HUES64 (cell line): ENCODE data around the gene KLHL15.

Experiments
- H3K27ac ChIP-seq: 2 replicates; pipeline ENCODE4 v1.7.0; 2013; ENCODE audit warnings: low read depth, low read length, inconsistent platforms
- H3K27me3 ChIP-seq: 2 replicates; pipeline ENCODE4 v1.6.1; 2013; ENCODE audit warnings: mild to moderate bottlenecking, low read length; ENCODE audit not compliant: insufficient read depth
- H3K36me3 ChIP-seq: 2 replicates; pipeline ENCODE4 v1.6.1; 2013; ENCODE audit warnings: mild to moderate bottlenecking, low read length; ENCODE audit not compliant: insufficient read depth
- H3K4me1 ChIP-seq: 2 replicates; pipeline ENCODE4 v1.6.1; 2013; ENCODE audit warnings: mild to moderate bottlenecking, low read length, moderate library complexity; ENCODE audit not compliant: insufficient read depth
- H3K4me3 ChIP-seq: 2 replicates; pipeline ENCODE4 v1.5.1; 2013; ENCODE audit warnings: mild to moderate bottlenecking, low read length, moderate library complexity
- H3K9ac ChIP-seq: 2 replicates; pipeline ENCODE4 v1.6.1; 2013; ENCODE audit warnings: mild to moderate bottlenecking, low read depth, low read length
- H3K9me3 ChIP-seq: 2 replicates; pipeline ENCODE4 v1.6.1; 2013; ENCODE audit warnings: low read depth, low read length; ENCODE audit not compliant: insufficient read depth
- WGBS: fragments of 150-250, 120-280 bp; methylation state at CpG from one replicate; pipeline ENCODE4 v1.1.7; 2013; ENCODE audit warnings: missing lambda C conversion rate; 5-methylcytosine and 5-hydroxymethylcytosine counted together

The KLHL15 gene

GRCh38 chrX:24027985-24028384, 999 bp upstream of the KLHL15 start:
- peaks cover 43% of the 10 kb centered on the region for H3K27me3 ChIP-seq
- 76% methylated on average over 4 of the region's 6 CpGs for WGBS
- H3K4me3 ChIP-seq = no peak overlapping the region
- no peak overlapping the region for H3K27ac ChIP-seq
- no peaks in the 10 kb centered on the region for H3K9me3 ChIP-seq
- no peaks in the 10 kb centered on the region for H3K4me1 ChIP-seq
- H3K9ac ChIP-seq = no peak overlapping the region
- no peaks in the 10 kb centered on the region for H3K36me3 ChIP-seq

GRCh38 chrX:24026432-24026831, 554 bp downstream of the KLHL15 start:
- H3K9ac ChIP-seq = peak overlapping the region; percentile 87

GRCh38 chrX:24025741-24026403, 1.1 kb downstream of the KLHL15 start:
- H3K27ac ChIP-seq = peak overlapping the region; percentile 93; the same call in 1 of the 2 replicates
- H3K4me3 ChIP-seq = peak overlapping the region; percentile 88
- H3K36me3 ChIP-seq = no peaks in the 10 kb centered on the region
- WGBS = 5% methylated on average over 45 of the region's 46 CpGs
- peak overlapping the region; percentile 87 for H3K9ac ChIP-seq
- H3K4me1 ChIP-seq = no peaks in the 10 kb centered on the region
- no peaks in the 10 kb centered on the region for H3K9me3 ChIP-seq
- peaks cover 41% of the 10 kb centered on the region for H3K27me3 ChIP-seq

More at GRCh38 chrX:24026432-24026831, 554 bp downstream of the KLHL15 start:
- Histone ChIP-seq H3K27me3 (peaks cover 43% of the 10 kb centered on the region), H3K9me3 (no peaks in the 10 kb centered on the region), H3K4me1 (no peaks in the 10 kb centered on the region), H3K36me3 (no peaks in the 10 kb centered on the region), H3K27ac (peak overlapping the region; percentile 93; the same call in 1 of the 2 replicates), H3K4me3 (peak overlapping the region; percentile 88)
- WGBS = 36% methylated on average over 12 of the region's 13 CpGs

- Histone ChIP-seq H3K4me1 (no peaks in the 10 kb centered on the region), H3K36me3 (no peaks in the 10 kb centered on the region), H3K9ac (peak overlapping the region; percentile 87), H3K27me3 (peaks cover 33% of the 10 kb centered on the region), H3K9me3 (no peaks in the 10 kb centered on the region), H3K4me3 (peak overlapping the region; percentile 88), H3K27ac (peak overlapping the region; percentile 93; the same call in 1 of the 2 replicates)
- under 1% methylated on average over 95 of the region's 111 CpGs for WGBS
Measured at GRCh38 chrX:24024819-24025740, 1.9 kb downstream of the KLHL15 start.

- WGBS = 0% methylated on average over 12 of the region's 19 CpGs
- Histone ChIP-seq H3K27ac (no peak overlapping the region), H3K4me3 (peak overlapping the region; percentile 88), H3K4me1 (no peaks in the 10 kb centered on the region), H3K9me3 (no peaks in the 10 kb centered on the region), H3K36me3 (no peaks in the 10 kb centered on the region), H3K9ac (peak overlapping the region; percentile 73), H3K27me3 (peaks cover 24% of the 10 kb centered on the region)
Measured at GRCh38 chrX:24023972-24024669, 2.9 kb downstream of the KLHL15 start.

GRCh38 chrX:24023544-24023943, 3.4 kb downstream of the KLHL15 start:
- WGBS = no CpG with 5 or more reads among the region's 1 CpG
- no peak overlapping the region for H3K27ac ChIP-seq
- H3K27me3 ChIP-seq = peaks cover 18% of the 10 kb centered on the region
- H3K9ac ChIP-seq = peak overlapping the region; percentile 73
- peak overlapping the region; percentile 88 for H3K4me3 ChIP-seq
- H3K4me1 ChIP-seq = no peaks in the 10 kb centered on the region
- H3K36me3 ChIP-seq = no peaks in the 10 kb centered on the region
- no peaks in the 10 kb centered on the region for H3K9me3 ChIP-seq

GRCh38 chrX:24020306-24020876, 6.6 kb downstream of the KLHL15 start:
- H3K9ac ChIP-seq = no peak overlapping the region
- no peaks in the 10 kb centered on the region for H3K36me3 ChIP-seq
- WGBS = 85% methylated on average over 2 of the region's 3 CpGs
- H3K4me1 ChIP-seq = no peaks in the 10 kb centered on the region
- H3K9me3 ChIP-seq = no peaks in the 10 kb centered on the region
- 0 out of 2 replicates have a peak, but pooled peaks cover 3% of the 10 kb centered on the region for H3K27me3 ChIP-seq
- H3K4me3 ChIP-seq = no peak overlapping the region
- H3K27ac ChIP-seq = no peak overlapping the region

GRCh38 chrX:24019448-24019847, 7.5 kb downstream of the KLHL15 start:
- Histone ChIP-seq H3K27ac (no peak overlapping the region), H3K27me3 (0 out of 2 replicates have a peak, but pooled peaks cover 3% of the 10 kb centered on the region), H3K9me3 (no peaks in the 10 kb centered on the region), H3K4me3 (no peak overlapping the region), H3K36me3 (no peaks in the 10 kb centered on the region), H3K4me1 (no peaks in the 10 kb centered on the region), H3K9ac (no peak overlapping the region)
- WGBS = 95% methylated on average over 4 of the region's 7 CpGs

- Histone ChIP-seq H3K9ac (no peak overlapping the region), H3K36me3 (no peaks in the 10 kb centered on the region), H3K27ac (no peak overlapping the region), H3K4me1 (no peaks in the 10 kb centered on the region), H3K9me3 (no peaks in the 10 kb centered on the region), H3K27me3 (no peaks in the 10 kb centered on the region), H3K4me3 (no peak overlapping the region)
- 89% methylated on average over 3 of the region's 4 CpGs for WGBS
Measured at GRCh38 chrX:24018809-24019208, 8.2 kb downstream of the KLHL15 start.

GRCh38 chrX:24017674-24018073, 9.3 kb downstream of the KLHL15 start:
- Histone ChIP-seq H3K27ac (no peak overlapping the region), H3K9me3 (no peaks in the 10 kb centered on the region), H3K4me3 (no peak overlapping the region), H3K27me3 (no peaks in the 10 kb centered on the region), H3K9ac (no peak overlapping the region), H3K4me1 (no peaks in the 10 kb centered on the region), H3K36me3 (no peaks in the 10 kb centered on the region)
- 93% methylated on average over 9 of the region's 9 CpGs for whole genome bisulfite sequencing
